Endodermal cell (in vitro differentiated cells): ENCODE data around the gene LRP11. TPM values are rescaled to one million over a fixed set of nuclear protein-coding genes. Genes with fewer than 3 reads are reported as not detected.

ENCODE experiments used
- DNase-seq: peaks from one replicate; pipeline ENCODE4 v3.0.0-alpha.2; 2017
- H3K27ac ChIP-seq: 2 replicates; pipeline ENCODE4 v1.5.1; 2013; ENCODE audit warnings: mild to moderate bottlenecking, low read depth, low read length, moderate library complexity
- H3K27me3 ChIP-seq: 2 replicates; pipeline ENCODE4 v1.6.1; 2013; ENCODE audit warnings: mild to moderate bottlenecking, low read length, moderate library complexity; ENCODE audit not compliant: insufficient read depth, control insufficient read depth, poor library complexity, severe bottlenecking
- H3K36me3 ChIP-seq: 2 replicates; pipeline ENCODE4 v1.7.0; 2013; ENCODE audit warnings: mild to moderate bottlenecking, low read length, moderate library complexity; ENCODE audit not compliant: control insufficient read depth, insufficient read depth
- H3K4me1 ChIP-seq: one replicate; pipeline ENCODE4 v1.7.0; 2013; ENCODE audit warnings: low read length; ENCODE audit not compliant: control insufficient read depth, insufficient read depth
- H3K4me3 ChIP-seq: 2 replicates; pipeline ENCODE4 v1.5.1; 2013; ENCODE audit warnings: mild to moderate bottlenecking, low read length, moderate library complexity
- H3K9ac ChIP-seq: 2 replicates; pipeline ENCODE4 v1.6.1; 2013; ENCODE audit warnings: mild to moderate bottlenecking, low read length, moderate library complexity; ENCODE audit not compliant: poor library complexity, severe bottlenecking; ENCODE audit errors: extremely low read depth
- H3K9me3 ChIP-seq: 2 replicates; pipeline ENCODE4 v1.6.1; 2013; ENCODE audit warnings: mild to moderate bottlenecking, low read length, moderate library complexity; ENCODE audit not compliant: control insufficient read depth
- H3K27ac Mint-ChIP-seq: 2 replicates; pipeline ENCODE4 v1.8.0; 2020; ENCODE audit warnings: mixed read lengths
- H3K27me3 Mint-ChIP-seq: 2 replicates; pipeline ENCODE4 v1.8.0; 2021; ENCODE audit warnings: mild to moderate bottlenecking, mixed read lengths; ENCODE audit not compliant: insufficient read depth
- H3K36me3 Mint-ChIP-seq: 2 replicates; pipeline ENCODE4 v1.8.0; 2020; ENCODE audit warnings: low read depth, mixed read lengths
- H3K4me1 Mint-ChIP-seq: 2 replicates; pipeline ENCODE4 v1.8.0; 2020; ENCODE audit warnings: mixed read lengths
- H3K4me3 Mint-ChIP-seq: 2 replicates; pipeline ENCODE4 v1.8.0; 2020; ENCODE audit warnings: mild to moderate bottlenecking, moderate library complexity, mixed read lengths
- H3K9me3 Mint-ChIP-seq: 2 replicates; pipeline ENCODE4 v1.8.0; 2020; ENCODE audit warnings: mild to moderate bottlenecking, mixed read lengths
- WGBS, 2 experiments: methylation state at CpG; one replicate each; pipeline versions ENCODE4 v1.1.5 to v1.1.7; 2013; ENCODE audit warnings: missing lambda C conversion rate in 2 of 2, mixed read lengths in 1 of 2; ENCODE audit not compliant: insufficient coverage in 1 of 2, insufficient read length in 1 of 2; 5-methylcytosine and 5-hydroxymethylcytosine counted together
- total RNA-seq, 2 donors: library from RNA; stranded (reverse); fragmentation: NEBNext Ultra II Directional in 1 of 2; extraction: Animal tissue kit (Norgen Biotek cat#: 25700) in 1 of 2; gene quantifications; 2 replicates in 1 of 2; 3 replicates in 1 of 2; pipeline ENCODE4 v1.2.1, GENCODE V29; 2021
- TF ChIP-seq, protein P1 (sequence below): fragments of 200-600 bp; sonication (generic); conservative IDR thresholded peaks from 2 replicates; pipeline ENCODE4 v1.5.0; 2021; ENCODE audit warnings: antibody characterized with exemption, mild to moderate bottlenecking

LRP11 gene
- total RNA-seq, 2 donors from 2014 or later, result 3.6 to 6.0 TPM

DNA sequence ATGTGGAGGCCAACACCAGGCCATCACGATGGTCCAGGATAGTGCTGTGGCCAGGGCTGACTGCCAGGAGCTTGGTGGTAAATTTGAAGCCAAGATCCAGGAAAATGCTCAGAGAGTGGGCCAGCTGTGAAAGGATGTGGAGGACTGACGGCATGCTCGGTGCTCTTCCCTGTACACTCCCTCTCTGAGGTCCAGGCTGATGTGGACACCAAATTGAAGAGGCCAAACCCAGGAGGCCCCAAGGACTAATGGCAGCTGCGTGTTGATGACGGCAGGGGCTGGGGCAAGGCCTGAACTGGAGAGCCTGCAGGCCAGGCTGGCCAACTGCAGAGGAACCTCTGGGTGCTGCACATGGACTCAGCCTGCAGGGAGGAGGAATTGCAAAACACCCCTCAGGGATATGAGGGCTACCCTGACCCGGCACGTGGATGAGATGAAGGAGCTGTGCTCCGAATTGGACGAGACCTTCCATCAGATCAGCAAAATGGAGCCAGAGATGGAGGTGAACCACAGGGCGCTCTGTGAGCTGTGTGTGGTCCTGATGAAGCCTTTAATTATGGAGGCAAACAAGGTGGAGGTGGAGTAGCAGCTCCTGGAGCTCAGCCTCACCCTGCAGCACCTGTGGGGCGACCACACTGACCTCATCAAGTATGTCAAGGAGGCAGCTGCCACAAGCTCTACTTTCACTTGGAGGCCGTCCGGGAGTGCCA is 40.7 kb upstream of the LRP11 start:
- H3K9me3 ChIP-seq, result no peaks in the 10 kb centered on the region
- TF ChIP-seq, protein P1, sequence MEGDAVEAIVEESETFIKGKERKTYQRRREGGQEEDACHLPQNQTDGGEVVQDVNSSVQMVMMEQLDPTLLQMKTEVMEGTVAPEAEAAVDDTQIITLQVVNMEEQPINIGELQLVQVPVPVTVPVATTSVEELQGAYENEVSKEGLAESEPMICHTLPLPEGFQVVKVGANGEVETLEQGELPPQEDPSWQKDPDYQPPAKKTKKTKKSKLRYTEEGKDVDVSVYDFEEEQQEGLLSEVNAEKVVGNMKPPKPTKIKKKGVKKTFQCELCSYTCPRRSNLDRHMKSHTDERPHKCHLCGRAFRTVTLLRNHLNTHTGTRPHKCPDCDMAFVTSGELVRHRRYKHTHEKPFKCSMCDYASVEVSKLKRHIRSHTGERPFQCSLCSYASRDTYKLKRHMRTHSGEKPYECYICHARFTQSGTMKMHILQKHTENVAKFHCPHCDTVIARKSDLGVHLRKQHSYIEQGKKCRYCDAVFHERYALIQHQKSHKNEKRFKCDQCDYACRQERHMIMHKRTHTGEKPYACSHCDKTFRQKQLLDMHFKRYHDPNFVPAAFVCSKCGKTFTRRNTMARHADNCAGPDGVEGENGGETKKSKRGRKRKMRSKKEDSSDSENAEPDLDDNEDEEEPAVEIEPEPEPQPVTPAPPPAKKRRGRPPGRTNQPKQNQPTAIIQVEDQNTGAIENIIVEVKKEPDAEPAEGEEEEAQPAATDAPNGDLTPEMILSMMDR, result no peak
- Mint-ChIP-seq H3K9me3 (peaks cover 26% of the 10 kb centered on the region), H3K27me3 (peaks cover 25% of the 10 kb centered on the region), H3K4me3 (no peak overlapping the region), H3K27ac (no peak overlapping the region), H3K36me3 (no peaks in the 10 kb centered on the region), H3K4me1 (peaks cover 9% of the 10 kb centered on the region)
- no peaks in the 10 kb centered on the region for H3K4me1 ChIP-seq
- no peak overlapping the region for H3K27ac ChIP-seq
- H3K27me3 ChIP-seq, result peaks cover 6% of the 10 kb centered on the region
- 90 to 98% methylated on average over 6 to 13 of the region's 13 CpGs for WGBS, 2 experiments
- H3K9ac ChIP-seq, result no peak overlapping the region
- no peak overlapping the region for H3K4me3 ChIP-seq
- no peaks in the 10 kb centered on the region for H3K36me3 ChIP-seq
- DNase-seq, result peak; percentile 24

DNA sequence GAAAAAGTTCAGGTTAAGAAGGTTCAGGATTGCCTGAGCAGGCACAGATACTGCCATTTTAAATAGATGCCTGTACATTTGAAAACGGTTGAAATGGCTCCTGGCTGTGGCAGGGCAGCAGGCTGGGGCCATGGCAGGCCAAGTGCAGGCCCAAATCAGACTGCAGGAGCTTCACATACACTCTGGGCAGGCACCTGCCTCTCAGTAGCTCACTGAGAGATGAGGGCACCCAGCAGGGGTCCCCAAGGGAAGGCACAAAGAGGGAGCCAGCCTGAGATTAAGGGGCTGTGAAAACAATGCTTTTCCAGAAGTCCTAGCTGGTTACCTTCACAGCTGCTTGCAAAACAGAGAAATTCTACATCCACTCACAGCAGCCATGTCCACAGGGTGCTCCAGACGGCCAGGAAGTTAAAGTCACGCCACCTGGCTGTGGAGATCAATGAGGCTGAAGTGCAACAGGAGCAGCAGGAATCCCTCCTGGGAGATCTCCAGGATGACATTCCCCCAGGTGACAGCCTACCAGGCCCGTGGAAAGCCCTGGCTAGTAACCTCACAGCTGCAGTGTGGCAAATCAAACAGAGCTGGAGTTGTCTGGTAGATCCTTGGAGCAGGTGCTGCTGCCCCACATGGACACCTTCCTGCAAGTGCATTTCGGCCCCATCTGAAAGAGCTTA is 39.9 kb upstream of the LRP11 start:
- Histone ChIP-seq H3K9ac (no peak overlapping the region), H3K27ac (no peak overlapping the region), H3K9me3 (no peaks in the 10 kb centered on the region), H3K36me3 (no peaks in the 10 kb centered on the region), H3K4me1 (no peaks in the 10 kb centered on the region), H3K27me3 (peaks cover 6% of the 10 kb centered on the region), H3K4me3 (no peak overlapping the region)
- TF ChIP-seq, protein P1, result peak; percentile 49
- H3K27me3 Mint-ChIP-seq, result peaks cover 29% of the 10 kb centered on the region
- 54 to 75% methylated on average over 2 to 5 of the region's 5 CpGs for WGBS, 2 experiments
- no peak overlapping the region for H3K4me3 Mint-ChIP-seq
- H3K27ac Mint-ChIP-seq, result no peak overlapping the region
- H3K4me1 Mint-ChIP-seq, result peaks cover 9% of the 10 kb centered on the region
- DNase-seq, result peak; percentile 72
- no peaks in the 10 kb centered on the region for H3K36me3 Mint-ChIP-seq
- peaks cover 19% of the 10 kb centered on the region for H3K9me3 Mint-ChIP-seq

DNA sequence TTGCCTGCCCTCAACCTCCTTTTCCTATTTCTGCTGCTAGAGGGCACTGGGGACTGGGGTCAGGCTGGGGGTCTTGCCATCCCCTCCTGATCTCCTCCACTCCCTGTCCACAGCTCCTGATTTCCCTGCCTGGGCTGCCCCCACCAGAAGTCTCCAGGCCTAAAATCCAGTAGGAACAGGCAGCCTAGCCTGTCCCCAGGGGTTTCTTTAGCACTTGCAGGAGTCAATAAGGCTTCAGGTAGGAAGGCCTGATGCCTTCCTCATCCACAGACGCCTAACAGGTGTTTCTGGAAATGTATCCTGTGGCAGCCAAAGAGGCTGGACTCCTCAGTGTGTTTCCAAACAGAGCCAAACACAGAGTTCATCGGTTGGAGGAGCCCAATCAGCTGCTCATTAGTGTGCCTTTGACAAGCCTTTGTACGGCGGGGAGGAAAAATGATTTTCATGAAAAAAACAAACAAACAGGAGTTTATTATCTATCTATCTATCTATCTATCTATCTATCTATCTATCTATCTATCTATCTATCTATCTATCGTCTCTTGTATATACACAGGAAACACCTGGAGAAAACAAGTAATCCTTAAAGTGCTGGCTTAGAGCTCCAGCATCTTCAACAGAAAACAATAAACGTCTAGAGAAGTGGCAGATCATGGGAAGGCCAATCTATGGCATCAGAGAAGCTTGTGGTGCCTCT is 37.4 kb upstream of the LRP11 start:
- Histone ChIP-seq H3K36me3 (no peaks in the 10 kb centered on the region), H3K27me3 (peaks cover 13% of the 10 kb centered on the region), H3K4me3 (no peak overlapping the region), H3K4me1 (no peaks in the 10 kb centered on the region), H3K9me3 (no peaks in the 10 kb centered on the region), H3K9ac (no peak overlapping the region), H3K27ac (no peak overlapping the region)
- peaks cover 9% of the 10 kb centered on the region for H3K4me1 Mint-ChIP-seq
- TF ChIP-seq, protein P1, result no peak
- no peak for DNase-seq
- H3K4me3 Mint-ChIP-seq, result no peak overlapping the region
- WGBS, 2 experiments, result 91 to 94% methylated on average over 6 of the region's 6 CpGs
- H3K9me3 Mint-ChIP-seq, result no peaks in the 10 kb centered on the region
- H3K36me3 Mint-ChIP-seq, result no peaks in the 10 kb centered on the region
- H3K27me3 Mint-ChIP-seq, result peaks cover 28% of the 10 kb centered on the region
- no peak overlapping the region for H3K27ac Mint-ChIP-seq
